Measurements from ENCODE around the gene C19orf85.
A peak's percentile ranks its signal among the peaks of the same experiment; 100 is the strongest.

The C19orf85 gene

GRCh38 chr19:55489711-55490477, 25.3 kb upstream of the C19orf85 start:
- DNase-seq = no peak

- no peak for DNase-seq
These were observed 24.6 kb upstream of the C19orf85 start for GRCh38 chr19:55488986-55489710.

- no peak for DNase-seq
These were observed 23.6 kb upstream of the C19orf85 start, which contains the start of gene SSC5D for GRCh38 chr19:55487924-55488687. SSC5D (plus strand) TSS chr19:55488436; CDS start chr19:55488590, 154 bp downstream.

- DNase-seq = peak; percentile 64
These were observed 22.7 kb upstream of the C19orf85 start for GRCh38 chr19:55486971-55487923.

- no peak for DNase-seq
These were observed 21.8 kb upstream of the C19orf85 start for GRCh38 chr19:55486043-55486970.

GRCh38 chr19:55485439-55486011, 21.0 kb upstream of the C19orf85 start:
- no peak for DNase-seq

GRCh38 chr19:55484593-55485438, 20.3 kb upstream of the C19orf85 start, which contains the start of gene NAT14:
NAT14 (plus strand) TSS chr19:55485188; CDS start chr19:55485709, 521 bp downstream.
- peak; percentile 21 for DNase-seq

- DNase-seq = no peak
These were observed 19.4 kb upstream of the C19orf85 start for GRCh38 chr19:55483706-55484592.

- DNase-seq = no peak
These were observed 18.6 kb upstream of the C19orf85 start for GRCh38 chr19:55482967-55483705.

GRCh38 chr19:55482156-55482961, 17.8 kb upstream of the C19orf85 start:
- DNase-seq = no peak

- DNase-seq = no peak
These were observed 17.2 kb upstream of the C19orf85 start for GRCh38 chr19:55481794-55482155.

GRCh38 chr19:55481148-55481793, 16.7 kb upstream of the C19orf85 start:
- DNase-seq = no peak

- no peak for DNase-seq
These were observed 15.1 kb upstream of the C19orf85 start for GRCh38 chr19:55479451-55480230.

- no peak for DNase-seq
These were observed 14.5 kb upstream of the C19orf85 start for GRCh38 chr19:55479045-55479444.

- no peak for DNase-seq
These were observed 13.8 kb upstream of the C19orf85 start for GRCh38 chr19:55478364-55478763.

- no peak for DNase-seq
These were observed 13.4 kb upstream of the C19orf85 start for GRCh38 chr19:55477905-55478304.
